ENCODE results near the gene WFDC9.
"Not testable (repeated sequence)": the region's sequence is repeated elsewhere in the genome, so short reads cannot be mapped to it uniquely, and the experiment has no call there.

WFDC9 gene

DNA sequence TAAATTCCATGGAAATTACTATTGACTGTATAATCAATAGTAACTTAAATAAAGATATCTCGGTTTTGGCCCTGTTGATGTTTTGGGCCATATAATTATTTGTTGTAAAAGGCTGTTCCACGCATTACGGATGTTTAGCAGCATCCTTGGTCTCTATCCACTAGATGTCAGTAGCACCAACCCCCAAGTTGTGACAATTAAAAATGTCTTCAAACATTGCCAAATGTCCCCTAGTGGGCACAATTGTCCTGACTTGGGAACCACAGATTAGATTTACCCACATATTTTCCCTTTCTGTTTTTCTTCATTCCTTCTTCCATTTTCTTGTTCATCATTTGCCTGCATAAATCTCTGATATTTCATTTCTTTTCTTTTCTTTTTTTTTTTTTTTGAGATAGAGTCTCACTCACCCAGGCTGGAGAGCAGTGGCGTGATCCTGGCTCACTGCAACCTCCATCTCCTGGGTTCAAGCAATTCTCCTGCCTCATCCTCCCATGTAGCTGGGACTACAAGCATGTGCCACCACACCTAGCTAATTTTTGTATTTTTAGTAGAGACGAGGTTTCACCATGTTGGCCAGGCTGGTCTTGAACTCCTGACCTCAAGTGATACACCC is 38.4 kb downstream of the WFDC9 start:
- DNase-seq (ENCODE audit: low read depth, low spot score) = no peak

DNA sequence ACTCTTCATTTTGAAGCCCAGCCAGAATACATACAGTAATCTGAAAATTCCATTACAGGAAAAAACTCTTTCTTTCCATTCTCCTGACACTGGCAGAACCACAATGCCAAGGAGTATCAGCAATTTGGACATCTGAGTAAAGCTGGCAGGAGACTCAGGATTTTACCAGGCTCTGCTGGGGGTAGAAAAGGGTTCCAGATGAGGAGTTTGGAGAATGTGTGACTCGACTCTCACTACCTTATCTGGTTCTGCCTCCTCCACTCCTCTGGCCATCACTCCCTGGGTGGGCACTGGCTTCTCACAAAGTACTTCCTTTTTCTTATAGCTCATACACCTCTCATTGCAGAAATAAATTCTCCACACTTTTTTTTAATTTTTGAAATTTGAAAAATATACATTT is 41.4 kb downstream of the WFDC9 start:
- no peak for DNase-seq (ENCODE audit: low read depth, low spot score)

DNA sequence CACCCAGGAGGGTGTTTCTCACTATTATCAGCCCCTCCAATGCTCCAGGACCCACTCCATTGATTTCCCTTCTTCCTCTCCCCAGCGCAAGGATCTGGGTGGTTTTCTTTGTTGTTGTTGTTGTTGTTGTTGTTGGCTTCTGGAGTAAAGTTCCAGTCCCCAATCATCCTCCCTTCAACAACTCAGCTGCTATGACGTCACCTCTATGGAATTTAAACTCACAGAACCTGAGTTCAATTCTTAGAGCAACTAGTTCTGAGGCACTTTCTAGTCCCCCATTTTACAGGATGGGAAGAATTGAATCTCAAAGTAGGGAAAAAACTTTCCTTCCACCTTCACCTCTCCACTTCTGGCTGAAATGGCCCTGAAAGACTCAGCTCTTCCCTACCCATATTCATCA is 42.3 kb downstream of the WFDC9 start:
- no peak for DNase-seq (ENCODE audit: low read depth, low spot score)

DNA sequence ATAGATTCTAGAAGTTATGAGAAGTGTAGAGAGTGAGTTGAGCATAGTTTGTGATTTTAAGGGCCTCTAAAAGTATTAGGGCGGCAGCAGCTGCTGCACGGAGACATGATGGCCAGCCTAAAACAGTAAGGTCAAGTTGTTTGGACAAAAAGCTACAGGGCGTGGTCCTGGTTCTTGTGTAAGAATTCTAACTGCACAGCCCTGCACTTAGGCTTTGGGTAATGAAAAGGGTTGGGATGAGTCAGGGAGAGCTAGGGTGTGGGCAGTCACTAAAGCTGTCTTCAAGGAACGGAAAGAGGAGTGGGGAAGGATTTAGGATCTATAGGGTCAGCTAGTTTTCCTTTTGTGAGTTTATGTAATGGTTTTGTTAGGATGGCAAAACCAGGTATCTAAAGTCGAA is 45.1 kb downstream of the WFDC9 start:
- DNase-seq (ENCODE audit: low read depth, low spot score) = not testable (repeated sequence)

DNA sequence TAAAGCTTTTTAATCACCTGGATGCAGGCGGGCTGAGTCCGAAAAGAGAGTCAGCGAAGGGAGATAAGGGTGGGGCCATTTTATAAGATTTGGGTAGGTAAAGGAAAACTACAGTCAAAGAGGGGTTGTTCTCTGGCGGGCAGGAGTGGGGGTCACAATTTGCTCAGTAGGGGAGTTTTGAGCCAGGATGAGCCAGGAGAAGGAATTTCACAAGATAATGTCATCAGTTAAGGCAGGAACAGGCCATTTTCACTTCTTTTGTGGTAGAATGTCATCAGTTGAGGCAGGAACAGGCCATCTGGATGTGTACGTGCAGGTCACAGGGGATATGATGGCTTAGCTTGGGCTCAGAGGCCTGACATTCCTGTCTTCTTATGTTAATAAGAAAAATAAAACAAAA is 46.8 kb downstream of the WFDC9 start:
- not testable (repeated sequence) for DNase-seq (ENCODE audit: low read depth, low spot score)

DNA sequence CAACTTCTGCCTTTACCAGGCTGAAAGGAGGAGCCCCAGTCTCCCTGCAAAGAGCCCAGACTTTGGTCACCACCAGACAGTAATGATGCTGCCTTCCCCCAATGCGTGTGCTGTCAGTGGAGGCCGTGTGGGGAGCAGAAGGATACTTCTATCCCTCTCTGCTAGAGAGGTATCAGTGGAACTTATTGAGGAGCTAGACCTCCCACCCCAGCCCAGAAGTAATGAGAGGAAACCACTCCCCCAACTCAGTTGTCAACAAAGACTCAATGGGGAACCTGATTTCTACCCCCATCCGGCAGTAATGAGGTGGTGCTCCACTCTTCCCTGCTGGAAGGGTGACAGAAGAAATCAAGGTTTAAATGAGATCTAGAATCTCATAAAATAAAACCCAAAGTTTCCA is 47.6 kb downstream of the WFDC9 start:
- DNase-seq (ENCODE audit: low read depth, low spot score) = no peak

DNA sequence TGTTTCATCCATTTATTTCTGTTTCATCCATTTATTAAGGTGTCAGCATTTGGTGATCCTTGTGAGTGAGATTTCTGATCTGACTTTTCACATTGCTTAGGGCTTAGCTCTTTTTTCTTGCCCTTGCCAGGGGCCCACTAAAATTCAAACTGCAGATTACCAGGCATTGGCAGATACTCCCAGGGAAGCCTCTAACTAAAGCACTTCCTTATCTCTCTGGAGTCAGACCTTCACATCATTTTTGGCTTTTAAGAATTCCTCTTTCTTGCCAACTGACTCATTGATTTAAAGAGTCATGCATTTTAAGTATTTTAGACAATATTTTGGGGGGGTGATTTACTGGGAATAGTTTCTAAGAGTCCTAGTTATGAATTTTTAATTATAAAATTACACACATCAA is 49.4 kb downstream of the WFDC9 start:
- no peak for DNase-seq (ENCODE audit: low read depth, low spot score)

DNA sequence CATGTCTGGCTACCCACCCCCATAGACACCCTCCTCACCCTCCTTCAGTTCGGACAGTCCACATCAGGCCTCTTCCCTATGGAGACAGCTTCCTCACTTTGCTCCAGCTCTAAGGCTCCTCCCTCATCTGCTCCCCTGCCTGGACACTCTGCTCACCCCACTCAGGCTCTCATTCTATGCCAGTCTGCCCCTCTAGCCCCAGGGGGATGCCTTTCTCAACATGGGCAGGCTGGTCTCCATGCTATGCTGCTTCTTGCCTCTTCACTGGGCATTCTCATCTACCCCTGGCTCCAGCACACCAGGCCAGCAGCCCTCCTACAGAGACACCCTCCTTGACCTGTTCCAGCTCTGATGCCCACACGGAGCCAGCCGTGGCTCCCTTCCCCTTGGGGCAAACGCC is 51.9 kb downstream of the WFDC9 start, which contains the start of gene WFDC8:
WFDC8 (minus strand) TSS at position 101 of the 400 bp plus-strand sequence; CDS start at position 64, 37 bp downstream.
- no peak for DNase-seq (ENCODE audit: low read depth, low spot score)

DNA sequence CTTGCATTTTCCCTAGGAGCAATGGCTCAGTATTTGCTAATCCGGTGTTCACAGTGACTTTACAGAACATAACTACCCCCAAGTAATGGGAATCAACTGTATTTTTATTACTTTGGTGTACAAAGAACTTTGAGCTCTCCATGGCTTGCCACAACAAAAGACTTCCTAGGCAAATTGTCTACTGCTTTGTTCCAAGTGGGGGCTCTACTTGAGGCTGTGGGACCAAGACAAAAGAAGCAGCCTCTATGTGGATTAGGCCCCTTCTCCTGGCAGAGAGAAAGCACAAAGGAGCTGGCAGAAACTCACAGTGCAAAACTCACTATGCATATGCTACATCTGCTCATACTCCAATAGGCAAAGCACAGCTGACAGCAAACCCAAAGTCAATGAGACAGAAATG is 52.9 kb downstream of the WFDC9 start:
- no peak for DNase-seq (ENCODE audit: low read depth, low spot score)

DNA sequence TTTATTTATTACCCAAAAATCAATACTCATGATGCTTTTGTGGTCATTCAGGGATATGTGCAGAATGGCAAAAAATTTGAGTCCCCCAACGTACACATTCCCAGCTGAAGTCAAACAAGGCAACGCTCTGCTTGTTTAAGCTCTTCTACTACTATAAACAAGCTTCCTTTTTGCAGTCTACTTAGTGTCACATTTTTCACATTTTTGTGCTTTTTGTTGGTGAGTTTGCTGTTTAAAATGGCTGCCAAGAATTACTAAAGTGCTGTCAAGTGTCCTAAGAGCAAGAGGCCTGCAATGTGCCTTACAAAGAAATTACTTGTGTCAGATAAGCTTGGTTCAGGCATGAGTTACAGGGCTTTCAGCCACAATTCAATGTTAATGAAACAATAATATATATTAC is 54.1 kb downstream of the WFDC9 start:
- no peak for DNase-seq (ENCODE audit: low read depth, low spot score)

DNA sequence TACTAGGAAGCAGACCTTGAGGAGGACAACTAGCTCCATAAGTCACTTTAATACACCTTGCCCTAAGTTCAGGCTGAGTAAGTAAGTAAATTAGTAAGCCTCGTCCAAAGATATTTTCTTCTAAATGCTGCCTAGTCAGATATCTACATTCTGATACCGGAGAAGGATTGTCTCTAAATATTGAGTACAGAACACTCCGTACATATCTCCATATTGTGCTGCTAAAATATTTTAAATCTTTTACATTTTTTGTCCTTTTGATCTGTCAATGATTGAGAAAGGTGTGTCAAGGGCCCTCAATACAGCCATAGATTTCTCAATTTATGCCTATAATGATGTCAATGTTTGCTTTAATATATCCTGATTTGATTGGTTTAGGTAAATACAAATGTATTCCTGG is 55.2 kb downstream of the WFDC9 start:
- no peak for DNase-seq (ENCODE audit: low read depth, low spot score)

DNA sequence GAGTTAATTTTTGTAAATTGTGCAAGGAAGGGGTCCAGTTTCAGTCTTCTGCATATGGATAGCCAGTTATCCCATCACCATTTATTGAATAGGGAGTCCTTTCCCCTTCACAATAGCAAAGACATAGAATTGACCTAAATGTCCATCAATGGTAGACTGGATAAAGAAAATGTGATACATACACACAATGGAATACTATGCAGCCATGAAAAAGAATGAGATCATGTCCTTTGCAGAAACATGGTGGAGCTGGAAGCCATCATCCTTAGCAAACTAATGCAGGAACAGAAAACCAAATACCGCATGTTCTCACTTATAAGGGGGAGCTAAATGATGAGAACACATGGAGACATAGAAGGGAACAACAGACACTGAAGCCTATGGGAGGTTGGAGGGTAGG is 61.4 kb downstream of the WFDC9 start:
- DNase-seq (ENCODE audit: low read depth, low spot score) = not testable (repeated sequence)

DNA sequence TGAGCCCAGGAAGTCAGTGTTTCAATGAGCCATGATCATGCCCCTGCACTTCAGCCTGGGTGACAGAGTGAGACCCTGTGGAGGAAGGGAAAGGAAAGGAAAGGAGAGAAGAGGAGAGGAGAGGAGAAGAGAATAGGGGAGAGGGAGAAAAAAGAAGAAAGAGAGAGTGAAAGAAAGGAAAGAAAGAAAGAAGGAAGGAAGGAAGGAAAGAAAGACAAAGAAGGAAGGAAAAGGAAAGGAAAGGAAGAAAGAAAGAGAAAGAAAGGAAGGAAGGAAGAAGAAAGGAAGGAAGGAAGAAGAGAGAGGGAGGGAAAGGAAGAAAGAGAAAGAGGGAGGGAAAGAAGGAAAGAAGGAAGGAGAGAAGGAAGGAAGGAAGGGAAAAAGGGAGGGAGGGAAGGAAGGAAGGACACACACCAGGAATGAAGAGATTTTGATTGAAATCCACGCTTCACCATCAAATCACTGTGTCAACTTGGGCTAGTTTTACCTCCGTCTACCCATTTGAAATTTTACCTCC is 66.3 kb downstream of the WFDC9 start:
- no peak for DNase-seq (ENCODE audit: low read depth, low spot score)

Data from activated CD4-positive, CD25-positive, alpha-beta regulatory T cell treated with anti-CD3 and anti-CD28 coated beads, Interleukin-2, amount 50 U/mL, for 16 hours (primary cell).